Tibial nerve (tissue), 4 donors: ENCODE data around the gene CD81. TPM values are rescaled to one million over a fixed set of nuclear protein-coding genes. Genes with fewer than 3 reads are reported as not detected.

Source experiments
- DNase-seq, 2 donors: peaks; one replicate each; pipeline ENCODE4 v3.0.0-alpha.2; 2019; ENCODE audit warnings: low spot score in 2 of 2
- H3K27ac ChIP-seq, 4 donors: fragments of 200-600 bp; sonication (generic) in 3 of 4; one replicate each; pipeline ENCODE4 v1.5.1; 2017 to 2019; ENCODE audit warnings: mild to moderate bottlenecking in 1 of 4
- H3K27me3 ChIP-seq, 2 donors: fragments of 200-600 bp; sonication (generic) in 1 of 2; one replicate each; pipeline versions ENCODE4 v1.5.1 to v1.6.0; 2017 to 2019
- H3K36me3 ChIP-seq, 3 donors: fragments of 200-600 bp; sonication (generic); one replicate each; pipeline ENCODE4 v1.5.1; 2018 to 2019
- H3K4me1 ChIP-seq, 4 donors: fragments of 200-600 bp; sonication (generic) in 3 of 4; one replicate each; pipeline ENCODE4 v1.5.1; 2017 to 2019
- H3K4me3 ChIP-seq, 4 donors: fragments of 200-600 bp; sonication (generic) in 3 of 4; one replicate each; pipeline ENCODE4 v1.5.1; 2017 to 2019; ENCODE audit warnings: mild to moderate bottlenecking in 1 of 4, moderate library complexity in 1 of 4
- H3K9me3 ChIP-seq, 4 donors: fragments of 200-600 bp; sonication (generic) in 3 of 4; one replicate each; pipeline ENCODE4 v1.5.1; 2017 to 2019
- CTCF ChIP-seq, 5 experiments: fragments of 200-600 bp in 3 of 5; fragments of 450-650 bp in 2 of 5; sonication (generic) in 3 of 5; IDR thresholded peaks; one replicate each; pipeline ENCODE4 v1.5.1; 2016 to 2019; ENCODE audit warnings: antibody characterized with exemption in 5 of 5, mild to moderate bottlenecking in 3 of 5, moderate library complexity in 2 of 5
- EP300 ChIP-seq, 2 donors: sonication (generic); formaldehyde crosslinking; IDR thresholded peaks; one replicate each; pipeline ENCODE4 v1.6.1; 2017; ENCODE audit warnings: antibody characterized with exemption in 2 of 2, mild to moderate bottlenecking in 1 of 2
- POLR2A ChIP-seq, 2 donors: fragments of 450-650 bp; IDR thresholded peaks; one replicate each; pipeline ENCODE4 v1.6.1; 2017; ENCODE audit warnings: antibody characterized with exemption in 2 of 2, mild to moderate bottlenecking in 2 of 2, moderate library complexity in 2 of 2
- WGBS, 2 donors: methylation state at CpG; one replicate each; pipeline ENCODE4 v1.1.5; 2018; 5-methylcytosine and 5-hydroxymethylcytosine counted together
- total RNA-seq, 4 donors: library from RNA; depleted of rRNA; stranded (reverse); fragments of >200 nt; gene quantifications; one replicate each; pipeline ENCODE4 v1.1.0, GENCODE V29; 2016

Gene CD81
- total RNA-seq, 4 donors from 2014 or later = 650 to 822 (median 674) TPM

GRCh38 chr11:2388431-2389376 is 11.6 kb downstream of the CD81 start:
- no peak overlapping the region for H3K4me3 ChIP-seq
- H3K9me3 ChIP-seq = no peaks in the 10 kb centered on the region
- TF ChIP-seq POLR2A (IDR thresholded peaks at IDR 0.05) (no peak), CTCF (IDR thresholded peaks at IDR 0.05) (no peak), EP300 (IDR thresholded peaks at IDR 0.05) (no peak)
- H3K36me3 ChIP-seq = peaks cover 0 to 37% (median 7%) of the 10 kb centered on the region in 3 donors
- no peaks in the 10 kb centered on the region for H3K27me3 ChIP-seq
- WGBS, 2 donors = 62 to 74% methylated on average over 9 to 13 of the region's 15 CpGs
- peak overlapping the region in 3 of 4 donors; percentile 74 to 75 (median 74) for H3K27ac ChIP-seq
- H3K4me1 ChIP-seq = peaks cover 10 to 99% (median 84%) of the 10 kb centered on the region in 4 donors
- no peak for DNase-seq

DNA sequence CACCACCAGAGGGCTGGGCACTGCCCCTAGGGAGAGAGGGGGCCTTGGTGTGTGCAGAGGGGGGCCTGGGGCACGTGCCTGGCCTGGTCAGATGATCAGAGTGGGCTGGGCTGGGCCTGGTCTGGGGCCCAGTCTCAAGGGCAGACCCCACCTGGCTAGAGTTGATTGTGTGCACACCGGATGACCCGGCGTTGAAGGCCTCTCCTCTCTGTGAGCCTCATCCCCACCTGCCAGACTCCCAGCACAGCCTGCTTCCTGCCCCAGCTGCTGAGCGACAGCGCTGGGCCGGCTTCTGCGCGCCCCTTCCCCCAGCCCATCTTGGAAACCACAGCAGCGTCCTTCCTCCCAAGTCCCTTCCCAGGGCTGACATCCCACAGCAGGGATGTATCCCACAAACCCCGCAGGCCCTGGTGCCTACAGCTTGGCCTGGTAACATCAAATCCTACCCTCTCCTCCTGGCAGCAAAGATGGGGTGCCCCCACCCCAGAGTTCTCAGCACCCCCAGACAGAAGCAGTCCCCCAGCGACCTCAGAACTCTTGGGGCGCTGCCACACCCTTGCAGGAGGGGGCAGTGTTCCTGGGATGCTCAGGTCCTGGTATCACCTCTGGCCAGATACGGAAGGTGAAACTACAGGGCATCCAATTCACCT is 12.4 kb downstream of the CD81 start:
- Histone ChIP-seq H3K36me3 (peaks cover 0 to 45% (median 13%) of the 10 kb centered on the region in 3 donors), H3K27ac (peak overlapping the region in 3 of 4 donors; percentile 74 to 75 (median 74)), H3K4me3 (no peak overlapping the region), H3K27me3 (no peaks in the 10 kb centered on the region), H3K4me1 (peaks cover 10 to 99% (median 78%) of the 10 kb centered on the region in 4 donors), H3K9me3 (no peaks in the 10 kb centered on the region)
- WGBS, 2 donors = 58 to 62% methylated on average over 6 to 11 of the region's 14 CpGs
- DNase-seq = no peak
- TF ChIP-seq EP300 (IDR thresholded peaks at IDR 0.05) = no peak
- TF ChIP-seq CTCF (IDR thresholded peaks at IDR 0.05) = no peak
- TF ChIP-seq POLR2A (IDR thresholded peaks at IDR 0.05) = no peak

- Histone ChIP-seq H3K9me3 (no peaks in the 10 kb centered on the region), H3K27ac (peak overlapping the region in 3 of 4 donors; percentile 74 to 75 (median 74)), H3K4me3 (no peak overlapping the region), H3K27me3 (no peaks in the 10 kb centered on the region), H3K4me1 (peaks cover 10 to 97% (median 71%) of the 10 kb centered on the region in 4 donors), H3K36me3 (peaks cover 0 to 53% (median 13%) of the 10 kb centered on the region in 3 donors)
- DNase-seq = no peak
- TF ChIP-seq POLR2A (IDR thresholded peaks at IDR 0.05) = no peak
- TF ChIP-seq EP300 (IDR thresholded peaks at IDR 0.05) = no peak
- no peak for TF ChIP-seq CTCF (IDR thresholded peaks at IDR 0.05)
- 79 to 82% methylated on average over 21 to 22 of the region's 23 CpGs for WGBS, 2 donors
These were observed 13.1 kb downstream of the CD81 start for GRCh38 chr11:2390091-2390724.

GRCh38 chr11:2390725-2391151 is 13.6 kb downstream of the CD81 start:
- Histone ChIP-seq H3K4me3 (no peak overlapping the region), H3K27me3 (no peaks in the 10 kb centered on the region), H3K27ac (peak overlapping the region in 3 of 4 donors; percentile 74 to 75 (median 74)), H3K4me1 (peaks cover 8 to 92% (median 65%) of the 10 kb centered on the region in 4 donors), H3K9me3 (no peaks in the 10 kb centered on the region), H3K36me3 (peaks cover 0 to 58% (median 16%) of the 10 kb centered on the region in 3 donors)
- DNase-seq = no peak
- WGBS, 2 donors = 42 to 46% methylated on average over 8 of the region's 8 CpGs
- TF ChIP-seq CTCF (IDR thresholded peaks at IDR 0.05) = no peak
- TF ChIP-seq EP300 (IDR thresholded peaks at IDR 0.05) = no peak
- no peak for TF ChIP-seq POLR2A (IDR thresholded peaks at IDR 0.05)
